DMS79 treated with DMSO at 0.1 percent for 48 hours (cell line): ENCODE data around the gene SLC24A2.
"Not testable (repeated sequence)": the region's sequence is repeated elsewhere in the genome, so short reads cannot be mapped to it uniquely, and the experiment has no call there.

Experiments
- DNase-seq: peaks from one replicate; lab custom pipeline; 2025; lab: John Stamatoyannopoulos, UW

Gene SLC24A2

GRCh38 chr9:19788614-19789271 lies at the start of gene SLC24A2:
Gene SLC24A2 (minus strand): TSS chr9:19789037.
- DNase-seq = no peak

DNA sequence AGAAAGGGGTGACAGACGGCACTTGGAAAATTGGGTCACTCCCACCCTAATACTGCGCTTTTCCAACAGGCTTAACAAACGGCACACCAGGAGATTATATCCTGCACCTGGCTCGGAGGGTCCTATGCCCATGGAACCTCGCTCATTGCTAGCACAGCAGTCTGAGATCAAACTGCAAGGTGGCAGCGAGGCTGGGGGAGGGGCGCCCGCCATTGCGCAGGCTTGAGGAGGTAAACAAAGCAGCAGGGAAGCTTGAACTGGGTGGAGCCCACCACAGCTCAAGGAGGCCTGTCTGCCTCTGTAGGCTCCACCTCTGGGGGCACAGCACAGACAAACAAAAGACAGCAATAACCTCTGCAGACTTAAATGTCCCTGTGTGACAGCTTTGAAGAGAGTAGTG lies 44.5 kb upstream of the SLC24A2 start:
- not testable (repeated sequence) for DNase-seq

DNA sequence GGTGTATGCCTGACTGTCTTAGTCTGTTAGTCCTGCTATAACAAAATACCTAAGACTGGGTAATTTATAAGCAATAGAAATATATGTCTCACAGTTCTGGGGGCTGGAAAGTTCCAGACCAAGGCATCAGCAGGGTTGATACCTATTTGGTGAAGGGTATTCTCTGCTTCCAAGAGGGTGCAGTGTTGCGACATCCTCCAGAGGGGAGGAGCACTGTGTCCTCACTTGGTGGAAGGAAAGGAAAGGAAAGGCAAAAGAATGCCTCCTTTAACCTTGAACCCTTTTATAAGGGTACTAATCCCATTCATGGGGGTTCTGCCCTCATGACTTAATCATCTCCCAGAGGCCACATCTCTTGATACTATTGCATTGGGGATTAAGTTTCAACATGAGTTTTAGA lies 42.0 kb upstream of the SLC24A2 start:
- DNase-seq = no peak

DNA sequence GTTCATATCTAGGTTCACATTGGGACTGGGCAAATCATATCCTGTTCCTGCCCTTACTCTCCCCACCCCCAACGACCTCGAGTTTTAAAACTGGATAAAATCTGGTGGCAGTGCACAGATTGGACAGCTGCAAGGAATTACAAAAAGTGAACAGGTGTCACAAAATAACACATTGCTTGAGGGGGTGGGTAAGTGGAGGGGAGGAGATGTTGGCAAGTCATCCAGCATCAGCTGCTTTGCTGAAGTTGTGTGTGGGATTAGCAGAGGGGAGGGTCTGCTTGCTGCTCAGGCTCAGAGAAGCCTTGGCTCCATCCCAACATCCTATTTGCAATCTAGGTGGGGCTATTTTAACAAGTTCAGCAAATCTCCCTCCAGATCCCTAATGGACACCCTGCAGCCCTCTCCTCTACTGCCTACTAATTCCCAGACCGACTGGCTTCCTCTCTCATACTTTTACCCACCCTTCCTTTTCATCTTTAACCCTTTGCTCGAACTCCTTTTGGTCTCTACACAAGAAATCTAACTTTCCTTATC lies 39.8 kb upstream of the SLC24A2 start:
- no peak for DNase-seq

DNA sequence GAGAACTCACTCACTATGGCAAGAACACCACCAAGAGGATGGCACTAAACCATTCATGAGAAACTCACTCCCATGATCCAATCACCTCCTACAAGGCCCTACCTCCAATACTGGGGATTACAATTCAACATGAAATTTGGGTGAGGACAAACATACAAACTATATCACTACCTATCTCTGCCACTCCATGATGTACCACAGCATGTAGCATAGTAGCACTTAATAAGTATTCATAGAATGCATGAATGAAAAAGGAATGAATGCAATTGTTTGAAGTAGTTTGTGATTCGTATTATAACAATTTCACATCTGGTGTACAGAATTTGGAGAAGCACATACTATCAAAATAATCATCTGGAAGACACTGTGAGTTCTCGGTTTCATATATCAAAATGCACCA lies 27.9 kb upstream of the SLC24A2 start:
- DNase-seq = no peak

- no peak for DNase-seq
Measured at GRCh38 chr9:19812194-19812593, 23.4 kb upstream of the SLC24A2 start.

- no peak for DNase-seq
Measured at GRCh38 chr9:19809422-19810269, 20.8 kb upstream of the SLC24A2 start.

- no peak for DNase-seq
Measured at GRCh38 chr9:19807182-19807892, 18.5 kb upstream of the SLC24A2 start.

- DNase-seq = no peak
Measured at GRCh38 chr9:19804431-19804830, 15.6 kb upstream of the SLC24A2 start.

GRCh38 chr9:19800884-19801283 lies 12.0 kb upstream of the SLC24A2 start:
- no peak for DNase-seq

GRCh38 chr9:19799784-19800183 lies 10.9 kb upstream of the SLC24A2 start:
- DNase-seq = no peak

- DNase-seq = no peak
Measured at GRCh38 chr9:19788152-19788551, 685 bp downstream of the SLC24A2 start.

GRCh38 chr9:19787672-19788071 lies 1.2 kb downstream of the SLC24A2 start:
- DNase-seq = no peak

DNA sequence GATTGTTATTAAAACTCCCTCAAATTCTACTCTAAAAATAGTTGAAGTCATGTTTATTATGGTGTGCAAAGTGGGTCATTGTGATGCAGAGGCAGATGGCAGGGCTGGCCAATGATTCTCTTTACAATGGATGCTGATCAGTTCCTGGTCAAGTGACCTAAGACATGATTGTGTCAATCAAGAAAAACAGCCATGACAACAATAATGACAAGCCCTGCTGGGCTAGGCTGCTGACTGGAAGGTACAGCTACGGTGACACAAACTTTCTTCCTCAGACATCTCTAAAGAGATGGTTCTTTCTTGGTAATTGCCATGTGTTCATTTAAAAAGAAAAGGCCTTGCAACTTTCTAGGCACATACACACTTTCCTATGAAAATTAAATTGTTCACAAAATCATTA lies 3.6 kb downstream of the SLC24A2 start:
- no peak for DNase-seq

DNA sequence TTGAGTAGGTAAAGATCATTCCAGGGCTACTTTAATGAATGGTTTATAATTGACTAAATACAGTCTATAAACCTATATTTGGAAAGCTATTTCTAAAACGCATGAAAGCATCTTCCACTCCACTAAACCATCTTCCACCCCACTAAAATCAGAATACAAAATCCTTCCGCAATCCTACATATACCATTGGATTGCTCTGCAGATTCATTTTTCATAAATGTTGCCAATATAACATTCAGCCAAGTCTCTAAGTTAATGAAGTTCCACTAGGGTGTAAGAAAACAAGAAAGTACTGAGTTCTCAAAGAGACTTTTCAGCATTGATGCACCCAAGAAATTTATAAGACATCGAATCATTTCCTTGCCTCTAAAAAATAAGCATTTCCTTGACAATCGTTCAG lies 4.7 kb downstream of the SLC24A2 start:
- no peak for DNase-seq

DNA sequence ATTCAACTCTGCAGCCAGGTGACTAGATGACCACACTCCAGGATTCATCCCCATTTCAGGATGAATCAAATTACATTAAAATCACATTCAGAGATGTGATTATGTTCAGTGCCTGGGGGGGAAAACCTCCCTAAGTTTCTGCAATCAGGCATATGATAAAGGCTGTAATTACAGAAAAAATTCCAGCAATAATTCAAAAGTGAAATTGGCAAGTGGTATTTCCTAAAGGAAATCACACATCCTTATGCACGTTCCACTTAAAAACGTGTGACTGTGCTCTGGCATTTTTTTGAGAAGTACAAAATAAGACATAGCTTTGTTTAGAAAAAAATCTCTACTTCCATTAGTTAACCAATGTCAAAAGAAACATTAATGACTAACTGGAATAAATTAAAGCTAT lies 5.3 kb downstream of the SLC24A2 start:
- DNase-seq = no peak

- no peak for DNase-seq
Measured at GRCh38 chr9:19782005-19782404, 6.8 kb downstream of the SLC24A2 start.

GRCh38 chr9:19781240-19781639 lies 7.6 kb downstream of the SLC24A2 start:
- no peak for DNase-seq

DNA sequence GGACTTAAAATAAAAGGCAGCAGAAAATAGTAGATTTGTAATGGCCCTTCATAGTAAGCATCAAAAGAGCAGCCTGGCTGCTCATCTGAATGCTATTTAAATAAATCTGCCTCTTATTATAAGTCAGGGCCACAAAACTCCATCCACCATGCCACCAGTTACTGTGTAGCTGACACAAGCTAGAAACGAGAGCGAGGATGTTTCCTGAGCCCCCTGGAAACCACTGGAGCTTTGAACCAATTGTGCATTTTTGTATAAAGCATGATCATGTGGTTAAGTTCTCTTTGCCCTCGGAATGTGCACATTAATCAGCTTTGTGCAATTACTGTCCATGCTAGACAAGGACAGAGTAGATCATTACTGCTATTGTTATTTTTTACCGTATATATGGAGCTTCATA lies 17.4 kb downstream of the SLC24A2 start:
- no peak for DNase-seq

GRCh38 chr9:19770973-19771372 lies 17.9 kb downstream of the SLC24A2 start:
- no peak for DNase-seq

DNA sequence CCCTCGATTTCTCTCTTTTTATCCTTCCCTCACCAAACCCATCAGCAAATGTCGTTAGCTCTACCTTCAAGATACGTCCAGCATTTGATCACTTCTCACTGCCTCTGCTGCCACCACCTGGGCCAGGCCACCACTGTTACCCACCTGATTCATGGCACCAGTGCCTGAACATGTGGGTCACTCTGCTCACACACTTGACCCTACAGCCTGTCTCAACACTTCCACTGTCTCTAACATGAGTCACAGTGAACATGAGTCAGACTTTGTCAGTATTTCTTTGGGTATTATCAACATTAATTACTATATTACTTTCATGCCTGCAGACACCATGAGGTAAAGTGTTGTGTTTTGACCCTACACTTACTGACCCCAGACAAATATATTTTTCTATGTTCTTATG lies 19.6 kb downstream of the SLC24A2 start:
- no peak for DNase-seq

GRCh38 chr9:19768798-19769197 lies 20.0 kb downstream of the SLC24A2 start:
- no peak for DNase-seq

DNA sequence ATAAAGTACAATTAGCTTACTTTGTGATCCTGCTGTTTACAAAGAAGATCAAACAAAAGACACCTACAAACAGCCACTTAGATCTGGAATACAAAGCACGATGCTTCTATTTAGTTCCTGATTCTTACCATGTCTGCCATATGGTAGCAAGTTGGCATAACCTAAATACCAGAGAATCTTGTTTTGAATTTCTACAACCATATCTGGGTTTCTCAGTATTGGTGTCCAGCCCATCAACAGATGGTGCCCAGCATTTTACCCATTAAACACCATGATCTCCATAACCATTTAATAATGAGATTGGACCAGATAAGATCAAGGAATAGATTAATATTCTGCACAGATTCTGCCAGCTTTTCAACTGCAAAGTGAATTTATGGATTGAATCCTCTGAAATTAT lies 29.8 kb downstream of the SLC24A2 start:
- DNase-seq = no peak
